Urinary bladder (tissue), 4 donors: ENCODE results near the gene SACS. TPM values are rescaled to one million over a fixed set of nuclear protein-coding genes. Genes with fewer than 3 reads are reported as not detected.

ENCODE experiments used
- DNase-seq: peaks from one replicate; pipeline ENCODE4 v3.0.0-alpha.2; 2015; ENCODE audit errors: extremely low spot score
- H3K27ac ChIP-seq: one replicate; pipeline ENCODE4 v1.5.1; 2013; ENCODE audit warnings: low read depth, mild to moderate bottlenecking, moderate library complexity
- H3K36me3 ChIP-seq: one replicate; pipeline ENCODE4 v1.6.1; 2013; ENCODE audit warnings: mild to moderate bottlenecking, moderate library complexity; ENCODE audit not compliant: insufficient read depth
- H3K4me1 ChIP-seq: one replicate; pipeline ENCODE4 v1.6.1; 2013; ENCODE audit warnings: mild to moderate bottlenecking, moderate library complexity; ENCODE audit not compliant: insufficient read depth
- H3K4me3 ChIP-seq: one replicate; pipeline ENCODE4 v1.5.1; 2013; ENCODE audit warnings: low read depth, low read length
- WGBS: extraction: QIAGEN DNeasy Blood & Tissue Kit; methylation state at CpG from one replicate; pipeline ENCODE4 v1.1.7; 2013; 5-methylcytosine and 5-hydroxymethylcytosine counted together
- polyA plus RNA-seq: library from polyadenylated mRNA; stranded (reverse); fragments of 200-250 nt; gene quantifications from one replicate; pipeline ENCODE4 v1.2.3, GENCODE V29; 2013
- total RNA-seq: library from RNA; depleted of rRNA; stranded (reverse); fragments of >200 nt; gene quantifications from one replicate; pipeline ENCODE4 v1.2.3, GENCODE V29; 2014
- donor health status: healthy with polysubstance abuse.
- donor health status: healthy.

The SACS gene, protein sequence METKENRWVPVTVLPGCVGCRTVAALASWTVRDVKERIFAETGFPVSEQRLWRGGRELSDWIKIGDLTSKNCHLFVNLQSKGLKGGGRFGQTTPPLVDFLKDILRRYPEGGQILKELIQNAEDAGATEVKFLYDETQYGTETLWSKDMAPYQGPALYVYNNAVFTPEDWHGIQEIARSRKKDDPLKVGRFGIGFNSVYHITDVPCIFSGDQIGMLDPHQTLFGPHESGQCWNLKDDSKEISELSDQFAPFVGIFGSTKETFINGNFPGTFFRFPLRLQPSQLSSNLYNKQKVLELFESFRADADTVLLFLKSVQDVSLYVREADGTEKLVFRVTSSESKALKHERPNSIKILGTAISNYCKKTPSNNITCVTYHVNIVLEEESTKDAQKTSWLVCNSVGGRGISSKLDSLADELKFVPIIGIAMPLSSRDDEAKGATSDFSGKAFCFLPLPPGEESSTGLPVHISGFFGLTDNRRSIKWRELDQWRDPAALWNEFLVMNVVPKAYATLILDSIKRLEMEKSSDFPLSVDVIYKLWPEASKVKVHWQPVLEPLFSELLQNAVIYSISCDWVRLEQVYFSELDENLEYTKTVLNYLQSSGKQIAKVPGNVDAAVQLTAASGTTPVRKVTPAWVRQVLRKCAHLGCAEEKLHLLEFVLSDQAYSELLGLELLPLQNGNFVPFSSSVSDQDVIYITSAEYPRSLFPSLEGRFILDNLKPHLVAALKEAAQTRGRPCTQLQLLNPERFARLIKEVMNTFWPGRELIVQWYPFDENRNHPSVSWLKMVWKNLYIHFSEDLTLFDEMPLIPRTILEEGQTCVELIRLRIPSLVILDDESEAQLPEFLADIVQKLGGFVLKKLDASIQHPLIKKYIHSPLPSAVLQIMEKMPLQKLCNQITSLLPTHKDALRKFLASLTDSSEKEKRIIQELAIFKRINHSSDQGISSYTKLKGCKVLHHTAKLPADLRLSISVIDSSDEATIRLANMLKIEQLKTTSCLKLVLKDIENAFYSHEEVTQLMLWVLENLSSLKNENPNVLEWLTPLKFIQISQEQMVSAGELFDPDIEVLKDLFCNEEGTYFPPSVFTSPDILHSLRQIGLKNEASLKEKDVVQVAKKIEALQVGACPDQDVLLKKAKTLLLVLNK (N-terminal part only)
- 90.3 TPM for total RNA-seq
- polyA plus RNA-seq, result 9.7 TPM

GRCh38 chr13:23433171-23434153, at the start of gene SACS:
Gene SACS, minus strand, starts transcription at chr13:23433702. Its CDS starts 22,463 bp downstream, at chr13:23411239.
- Histone ChIP-seq H3K27ac (no peak within 1 kb of the TSS), H3K36me3 (no peaks in the 10 kb centered on the region), H3K4me3 (peak within 1 kb of the TSS; percentile 16), H3K4me1 (no peaks in the 10 kb centered on the region)
- WGBS, result 11% methylated on average over 26 of the region's 26 CpGs
- DNase-seq, result no peak

GRCh38 chr13:23480324-23480723, 46.8 kb upstream of the SACS start:
- Histone ChIP-seq H3K4me3 (no peak overlapping the region), H3K27ac (no peak overlapping the region), H3K36me3 (no peaks in the 10 kb centered on the region), H3K4me1 (no peaks in the 10 kb centered on the region)
- 87% methylated on average over 1 of the region's 1 CpG for WGBS
- DNase-seq, result no peak

- Histone ChIP-seq H3K36me3 (no peaks in the 10 kb centered on the region), H3K27ac (no peak overlapping the region), H3K4me3 (no peak overlapping the region), H3K4me1 (no peaks in the 10 kb centered on the region)
- no peak for DNase-seq
Measured at GRCh38 chr13:23477101-23477500, 43.6 kb upstream of the SACS start.

DNA sequence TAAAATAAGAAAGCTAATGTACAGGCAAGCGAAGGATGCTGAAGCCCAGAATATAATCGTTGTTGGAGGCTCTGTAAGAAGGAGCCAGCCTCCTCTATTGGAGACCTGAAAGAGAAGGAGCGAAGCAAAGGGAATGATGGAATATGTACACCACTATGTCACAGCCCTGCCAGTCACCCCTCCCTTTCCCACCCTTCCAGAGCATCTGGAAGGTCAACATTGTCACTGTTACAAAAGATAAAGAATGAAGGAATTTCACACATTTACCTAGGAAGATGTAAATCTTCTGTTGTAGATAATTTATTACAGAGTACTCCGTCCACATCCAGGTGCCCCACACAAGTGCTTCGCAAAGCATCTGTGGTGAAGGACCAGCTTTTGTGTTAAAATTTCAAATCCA, 39.7 kb upstream of the SACS start:
- Histone ChIP-seq H3K4me3 (no peak overlapping the region), H3K4me1 (no peaks in the 10 kb centered on the region), H3K36me3 (no peaks in the 10 kb centered on the region), H3K27ac (no peak overlapping the region)
- no peak for DNase-seq
- WGBS, result 90% methylated on average over 5 of the region's 5 CpGs

- DNase-seq, result no peak
- H3K27ac ChIP-seq, result no peak overlapping the region
- no peak overlapping the region for H3K4me3 ChIP-seq
- H3K4me1 ChIP-seq, result no peaks in the 10 kb centered on the region
- whole genome bisulfite sequencing, result 90% methylated on average over 4 of the region's 4 CpGs
- no peaks in the 10 kb centered on the region for H3K36me3 ChIP-seq
Measured at GRCh38 chr13:23472189-23472588, 38.7 kb upstream of the SACS start.

DNA sequence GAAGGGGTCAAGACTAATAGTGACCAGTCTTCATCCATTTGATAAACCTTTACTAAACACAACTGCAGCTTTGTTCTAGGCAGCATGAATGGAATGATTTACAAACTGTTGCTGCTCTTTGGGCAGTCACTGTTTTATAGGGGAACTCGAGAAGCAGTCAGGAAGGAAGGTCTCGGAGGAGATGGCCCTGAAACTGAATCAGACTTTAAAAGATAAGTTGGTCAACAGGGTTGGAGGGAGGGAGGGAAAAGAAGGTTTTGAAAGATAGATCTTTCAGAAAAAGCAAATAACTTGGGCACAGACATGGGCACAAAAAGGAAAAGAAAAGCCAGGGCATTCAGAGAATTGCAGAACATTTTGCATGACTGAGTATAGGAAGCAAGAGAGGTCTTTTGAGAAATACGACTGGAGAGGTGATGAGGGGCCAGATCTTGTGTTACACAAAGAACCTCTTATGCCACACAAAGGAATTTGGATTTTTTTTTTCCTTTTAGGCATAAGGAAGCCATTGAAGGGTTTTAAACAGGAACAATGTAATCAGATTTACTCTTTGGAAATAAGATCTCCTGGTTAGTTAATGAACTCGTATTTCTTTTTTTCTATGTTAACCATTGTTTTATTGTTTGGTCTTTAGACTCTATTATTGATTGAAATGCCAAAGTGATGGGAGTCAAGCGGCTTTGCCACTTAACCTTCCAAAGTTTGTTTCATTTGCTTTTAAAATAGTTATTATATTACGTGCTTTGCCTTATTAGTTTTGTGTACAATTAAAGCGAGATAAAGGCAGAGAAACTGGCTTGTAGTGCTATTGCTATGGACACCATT, 37.5 kb upstream of the SACS start:
- H3K27ac ChIP-seq, result no peak overlapping the region
- no peak overlapping the region for H3K4me3 ChIP-seq
- 76% methylated on average over 7 of the region's 7 CpGs for WGBS
- H3K4me1 ChIP-seq, result no peaks in the 10 kb centered on the region
- DNase-seq, result no peak
- no peaks in the 10 kb centered on the region for H3K36me3 ChIP-seq

GRCh38 chr13:23469951-23470421, 36.5 kb upstream of the SACS start:
- no peak overlapping the region for H3K4me3 ChIP-seq
- no peaks in the 10 kb centered on the region for H3K4me1 ChIP-seq
- WGBS, result 30% methylated on average over 9 of the region's 9 CpGs
- no peak overlapping the region for H3K27ac ChIP-seq
- no peaks in the 10 kb centered on the region for H3K36me3 ChIP-seq
- DNase-seq, result no peak

GRCh38 chr13:23468811-23469210, 35.3 kb upstream of the SACS start:
- WGBS, result 71% methylated on average over 3 of the region's 3 CpGs
- DNase-seq, result no peak

GRCh38 chr13:23467932-23468278, 34.4 kb upstream of the SACS start:
- no peak for DNase-seq
- 93% methylated on average over 3 of the region's 3 CpGs for WGBS
- Histone ChIP-seq H3K36me3 (no peaks in the 10 kb centered on the region), H3K27ac (no peak overlapping the region), H3K4me3 (no peak overlapping the region), H3K4me1 (no peaks in the 10 kb centered on the region)

More at GRCh38 chr13:23468811-23469210, 35.3 kb upstream of the SACS start:
- Histone ChIP-seq H3K27ac (no peak overlapping the region), H3K4me3 (no peak overlapping the region), H3K4me1 (no peaks in the 10 kb centered on the region), H3K36me3 (no peaks in the 10 kb centered on the region)

- WGBS, result 69% methylated on average over 14 of the region's 14 CpGs
Measured at GRCh38 chr13:23467048-23467931, 33.8 kb upstream of the SACS start.

DNA sequence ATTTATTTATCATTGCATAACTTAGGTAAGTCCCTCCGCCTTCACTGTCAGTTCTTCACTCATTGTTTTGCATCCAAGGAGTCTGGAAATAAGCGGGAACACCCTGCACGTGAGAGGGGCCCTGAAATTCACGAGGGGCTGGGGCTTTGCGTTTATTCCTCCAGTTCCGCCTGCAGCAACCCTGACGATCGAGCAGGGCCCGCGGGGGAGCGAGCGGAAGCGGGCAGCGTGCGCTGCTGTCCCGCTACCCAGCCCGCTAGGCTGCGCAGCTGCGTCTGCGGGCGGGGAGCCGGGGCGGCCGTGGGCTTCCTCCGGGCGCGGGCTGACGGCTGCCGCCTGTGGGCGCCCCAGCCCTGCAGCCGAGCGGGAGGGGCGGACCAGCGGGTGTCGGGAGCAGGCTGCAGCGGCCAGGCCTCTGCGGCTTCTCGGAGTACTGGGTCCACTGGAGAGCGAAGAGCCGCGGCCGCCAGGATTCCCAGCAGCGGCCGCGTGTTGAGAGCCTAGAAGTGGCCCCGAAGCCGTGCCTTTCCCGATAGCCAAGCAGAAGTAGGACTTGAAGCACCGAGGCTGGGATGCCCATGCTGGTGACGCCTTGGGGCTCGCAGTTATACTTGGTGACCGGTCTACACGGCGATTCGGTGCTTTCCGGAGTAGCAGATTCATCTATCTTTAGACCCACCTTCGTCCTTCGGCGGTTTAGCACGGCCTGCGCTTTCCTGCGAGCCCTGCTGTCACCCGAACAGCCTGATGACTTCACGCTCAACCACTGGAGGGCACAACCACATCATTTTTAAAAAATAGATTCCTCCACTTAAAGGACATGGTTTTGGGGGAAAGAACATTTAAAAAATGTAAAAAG, 32.9 kb upstream of the SACS start:
- WGBS, result 1% methylated on average over 64 of the region's 64 CpGs
- Histone ChIP-seq H3K4me3 (peak overlapping the region; percentile 27), H3K36me3 (no peaks in the 10 kb centered on the region), H3K27ac (no peak overlapping the region), H3K4me1 (no peaks in the 10 kb centered on the region)
- no peak for DNase-seq

More at GRCh38 chr13:23467048-23467931, 33.8 kb upstream of the SACS start:
- H3K27ac ChIP-seq, result no peak overlapping the region
- no peak for DNase-seq
- H3K36me3 ChIP-seq, result no peaks in the 10 kb centered on the region
- H3K4me3 ChIP-seq, result no peak overlapping the region
- no peaks in the 10 kb centered on the region for H3K4me1 ChIP-seq
